Muscle of arm (tissue), 14 donors: ENCODE data around the gene ID1. TPM values are rescaled to one million over a fixed set of nuclear protein-coding genes. Genes with fewer than 3 reads are reported as not detected.

Source experiments
- DNase-seq: peaks from one replicate; pipeline ENCODE4 v3.0.0-alpha.2; 2013
- long read RNA-seq, 11 donors: transcript quantifications; one replicate each; lab custom pipeline, GENCODE V29; 2026
- polyA plus RNA-seq, 12 donors: library from polyadenylated mRNA; unstranded; fragments of 120-200 nt; gene quantifications; one replicate each; pipeline ENCODE4 v1.2.1, GENCODE V29; 2013; ENCODE audit not compliant: insufficient read length in 12 of 12

ID1 gene
- polyA plus RNA-seq = 10 to 100 TPM in 11 of 12 donors, not detected in 1; 14.1 to 44.6 (median 29.6) TPM
- long read RNA-seq, donor 1, transcript ID1-202 (2 exons, 994 nt) = minor isoform, 90 of 256 reads
- long read RNA-seq, donor 1, transcript ID1-201 (1 exons, 1,233 nt) = major isoform, 166 of 256 reads
- long read RNA-seq, donor 1, partial matches to known transcripts = 0 of 256 reads
- long read RNA-seq, donor 1, other reads (novel, unspliced or antisense) = 0 of 256 reads
- long read RNA-seq, donor 2, transcript ID1-202 (2 exons, 994 nt) = minor isoform, 24 of 68 reads
- long read RNA-seq, donor 2, transcript ID1-201 (1 exons, 1,233 nt) = major isoform, 44 of 68 reads
- long read RNA-seq, donor 2, partial matches to known transcripts = 0 of 68 reads
- long read RNA-seq, donor 2, other reads (novel, unspliced or antisense) = 0 of 68 reads
- long read RNA-seq, donor 3, transcript ID1-201 (1 exons, 1,233 nt) = major isoform, 22 of 34 reads
- long read RNA-seq, donor 3, transcript ID1-202 (2 exons, 994 nt) = minor isoform, 12 of 34 reads
- long read RNA-seq, donor 3, partial matches to known transcripts = 0 of 34 reads
- long read RNA-seq, donor 3, other reads (novel, unspliced or antisense) = 0 of 34 reads
- long read RNA-seq, donor 4, transcript ID1-202 (2 exons, 994 nt) = minor isoform, 7 of 21 reads
- long read RNA-seq, donor 4, transcript ID1-201 (1 exons, 1,233 nt) = major isoform, 14 of 21 reads
- long read RNA-seq, donor 4, partial matches to known transcripts = 0 of 21 reads
- long read RNA-seq, donor 4, other reads (novel, unspliced or antisense) = 0 of 21 reads
- long read RNA-seq, donor 5, transcript ID1-201 (1 exons, 1,233 nt) = minor isoform, 17 of 51 reads
- long read RNA-seq, donor 5, transcript ID1-202 (2 exons, 994 nt) = major isoform, 34 of 51 reads
- long read RNA-seq, donor 5, partial matches to known transcripts = 0 of 51 reads
- long read RNA-seq, donor 5, other reads (novel, unspliced or antisense) = 0 of 51 reads
- long read RNA-seq, donor 6, transcript ID1-202 (2 exons, 994 nt) = minor isoform, 9 of 34 reads
- long read RNA-seq, donor 6, transcript ID1-201 (1 exons, 1,233 nt) = major isoform, 25 of 34 reads
- long read RNA-seq, donor 6, partial matches to known transcripts = 0 of 34 reads
- long read RNA-seq, donor 6, other reads (novel, unspliced or antisense) = 0 of 34 reads
- long read RNA-seq, donor 7, transcript ID1-201 (1 exons, 1,233 nt) = minor isoform, 12 of 25 reads
- long read RNA-seq, donor 7, transcript ID1-202 (2 exons, 994 nt) = major isoform, 13 of 25 reads
- long read RNA-seq, donor 7, partial matches to known transcripts = 0 of 25 reads
- long read RNA-seq, donor 7, other reads (novel, unspliced or antisense) = 0 of 25 reads
- long read RNA-seq, donor 8, transcript ID1-202 (2 exons, 994 nt) = minor isoform, 11 of 23 reads
- long read RNA-seq, donor 8, transcript ID1-201 (1 exons, 1,233 nt) = major isoform, 12 of 23 reads
- long read RNA-seq, donor 8, partial matches to known transcripts = 0 of 23 reads
- long read RNA-seq, donor 8, other reads (novel, unspliced or antisense) = 0 of 23 reads
- long read RNA-seq, donor 9, transcript ID1-201 (1 exons, 1,233 nt) = minor isoform, 17 of 43 reads
- long read RNA-seq, donor 9, transcript ID1-202 (2 exons, 994 nt) = major isoform, 26 of 43 reads
- long read RNA-seq, donor 9, partial matches to known transcripts = 0 of 43 reads
- long read RNA-seq, donor 9, other reads (novel, unspliced or antisense) = 0 of 43 reads
- long read RNA-seq, donor 10, transcript ID1-201 (1 exons, 1,233 nt) = minor isoform, 12 of 26 reads
- long read RNA-seq, donor 10, transcript ID1-202 (2 exons, 994 nt) = major isoform, 14 of 26 reads
- long read RNA-seq, donor 10, partial matches to known transcripts = 0 of 26 reads
- long read RNA-seq, donor 10, other reads (novel, unspliced or antisense) = 0 of 26 reads
- long read RNA-seq, donor 11, transcript ID1-201 (1 exons, 1,233 nt) = major isoform, 45 of 71 reads
- long read RNA-seq, donor 11, transcript ID1-202 (2 exons, 994 nt) = minor isoform, 26 of 71 reads
- long read RNA-seq, donor 11, partial matches to known transcripts = 0 of 71 reads
- long read RNA-seq, donor 11, other reads (novel, unspliced or antisense) = 0 of 71 reads

GRCh38 chr20:31605031-31605901 is at the start of gene ID1:
Gene ID1 (plus strand): TSS chr20:31605289. CDS start chr20:31605388, 99 bp downstream.
- DNase-seq = peak; percentile 96

- no peak for DNase-seq
Observed at GRCh38 chr20:31559704-31560093, 45.4 kb upstream of the ID1 start.

DNA sequence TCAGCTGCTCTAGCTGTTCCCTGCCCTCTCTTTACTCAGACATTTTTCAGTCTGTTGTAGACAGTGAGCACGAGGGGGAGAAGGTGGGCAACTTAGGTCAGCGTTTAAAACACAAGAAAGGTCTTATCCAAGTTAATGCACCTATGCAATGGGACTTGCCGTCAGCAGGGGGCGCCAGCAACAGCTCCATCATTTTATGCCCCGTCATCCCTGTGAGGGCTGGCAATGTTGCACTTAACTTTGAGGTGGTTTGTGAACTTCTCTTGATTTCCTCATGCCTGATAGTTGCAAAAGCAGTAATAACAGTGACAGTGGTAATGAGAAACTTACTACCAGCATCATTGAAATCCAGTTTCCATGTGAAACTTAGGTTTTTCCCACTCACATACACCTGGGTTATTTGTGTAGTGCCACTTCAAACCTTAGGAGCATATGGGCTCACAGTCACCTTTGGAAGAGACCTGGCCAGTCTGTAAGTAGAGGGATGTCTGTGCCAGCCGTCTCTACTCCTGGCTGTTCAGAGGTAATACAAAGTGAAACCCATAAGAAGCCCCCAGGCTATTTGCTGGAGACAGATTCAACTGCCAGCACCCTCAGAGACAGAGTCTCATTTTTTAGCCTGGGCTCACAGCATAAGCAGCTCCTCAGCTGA is 44.9 kb upstream of the ID1 start:
- DNase-seq = no peak

GRCh38 chr20:31560746-31561598 is 44.1 kb upstream of the ID1 start:
- no peak for DNase-seq

- DNase-seq = no peak
Observed at GRCh38 chr20:31562241-31562640, 42.8 kb upstream of the ID1 start.

GRCh38 chr20:31564284-31564683 is 40.8 kb upstream of the ID1 start:
- DNase-seq = no peak

DNA sequence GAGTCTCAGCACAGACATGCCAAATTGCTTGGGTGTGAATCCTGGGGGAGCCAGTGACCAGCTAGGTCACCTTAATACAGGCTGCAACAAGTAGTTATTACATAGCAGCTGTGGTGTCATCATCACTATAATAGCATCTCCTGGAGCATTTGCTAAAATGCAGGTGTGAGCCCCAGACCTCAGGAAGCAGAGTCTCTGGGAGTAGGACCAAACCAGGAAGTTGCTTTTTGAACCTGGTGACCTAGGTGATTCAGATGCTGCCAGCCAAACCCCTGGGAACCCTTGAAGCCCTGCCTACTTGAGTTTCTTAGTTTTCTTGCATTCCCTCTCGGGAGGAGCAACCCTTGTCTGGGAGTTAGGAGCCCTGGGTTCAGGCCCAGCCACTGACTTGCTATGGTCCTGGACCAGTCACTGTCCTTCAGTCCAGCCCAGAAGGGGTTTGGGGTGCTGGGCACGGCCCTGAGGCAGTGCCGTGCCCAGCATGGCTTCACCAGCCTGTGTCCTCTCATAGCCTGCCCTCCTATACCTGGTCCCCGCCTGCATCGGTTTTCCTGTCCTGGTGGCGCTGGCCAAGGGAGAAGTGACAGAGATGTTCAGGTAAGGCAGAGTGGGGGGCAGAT is 39.3 kb upstream of the ID1 start:
- no peak for DNase-seq

DNA sequence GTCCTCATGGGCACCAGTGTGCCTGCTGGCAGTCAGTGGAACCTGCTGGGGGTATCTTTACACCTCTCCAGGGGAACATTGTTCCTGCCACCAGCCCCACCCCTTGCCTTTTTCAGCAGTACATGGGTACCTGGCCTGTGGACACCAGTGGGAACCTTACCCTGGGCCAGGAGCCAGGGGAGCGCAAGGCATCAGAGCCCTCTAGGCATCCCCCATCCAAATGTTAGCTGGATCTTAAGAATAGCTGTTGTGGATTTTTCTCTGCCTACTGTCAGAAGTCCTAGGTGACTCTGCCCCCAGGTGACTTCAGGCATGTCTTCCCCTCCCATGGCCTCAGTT is 38.8 kb upstream of the ID1 start:
- no peak for DNase-seq

DNA sequence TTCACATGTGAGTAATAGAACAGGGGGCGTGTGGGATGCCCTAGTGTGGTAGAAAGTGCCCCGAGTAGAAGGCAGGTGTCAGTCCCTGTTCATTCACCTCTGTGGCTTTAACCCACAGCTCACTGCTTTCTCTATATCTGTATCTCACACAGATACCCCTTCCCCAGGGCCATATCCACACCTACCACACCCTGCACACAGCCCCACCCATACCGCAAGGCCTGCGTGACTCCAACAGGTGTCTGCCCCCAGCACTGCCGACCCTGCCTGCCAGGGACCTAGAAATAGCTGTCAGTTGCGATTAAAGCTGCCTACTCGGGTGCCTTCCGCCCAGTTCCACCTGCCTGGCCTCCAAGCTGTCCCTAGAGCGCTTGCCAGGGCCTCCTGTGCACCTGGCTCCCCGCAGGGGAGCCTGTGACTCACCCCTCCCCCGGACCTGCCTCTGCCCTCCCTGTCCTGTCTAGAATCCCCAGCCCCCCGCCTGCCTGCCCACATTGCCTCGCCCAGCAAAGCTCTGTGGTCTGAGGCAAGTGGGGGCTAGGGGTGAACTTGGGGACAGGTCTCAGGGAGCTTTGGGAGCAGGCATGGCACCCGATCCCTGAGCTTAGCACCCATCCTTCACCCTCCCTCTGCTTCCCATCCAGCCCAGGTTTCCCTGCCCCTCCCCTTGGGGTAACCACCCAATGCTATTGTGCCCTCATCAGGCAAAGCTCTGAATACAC is 38.3 kb upstream of the ID1 start:
- DNase-seq = no peak

DNA sequence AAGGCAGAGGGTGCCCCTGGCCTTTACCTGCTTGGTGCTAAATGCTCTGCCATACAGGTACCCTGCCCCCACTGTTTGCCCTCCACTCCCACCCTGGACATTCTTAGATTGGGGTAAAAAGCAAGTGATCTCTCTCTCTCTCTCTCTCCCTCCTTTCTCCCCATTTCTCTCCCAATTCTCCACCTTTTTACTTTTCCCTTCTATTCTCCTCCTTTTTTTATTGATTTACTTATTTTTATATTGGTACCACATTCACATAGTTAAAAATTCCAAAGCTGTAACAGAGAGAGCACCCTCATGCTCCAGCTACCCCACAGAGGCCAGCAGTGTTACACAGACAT is 37.7 kb upstream of the ID1 start:
- DNase-seq = no peak

DNA sequence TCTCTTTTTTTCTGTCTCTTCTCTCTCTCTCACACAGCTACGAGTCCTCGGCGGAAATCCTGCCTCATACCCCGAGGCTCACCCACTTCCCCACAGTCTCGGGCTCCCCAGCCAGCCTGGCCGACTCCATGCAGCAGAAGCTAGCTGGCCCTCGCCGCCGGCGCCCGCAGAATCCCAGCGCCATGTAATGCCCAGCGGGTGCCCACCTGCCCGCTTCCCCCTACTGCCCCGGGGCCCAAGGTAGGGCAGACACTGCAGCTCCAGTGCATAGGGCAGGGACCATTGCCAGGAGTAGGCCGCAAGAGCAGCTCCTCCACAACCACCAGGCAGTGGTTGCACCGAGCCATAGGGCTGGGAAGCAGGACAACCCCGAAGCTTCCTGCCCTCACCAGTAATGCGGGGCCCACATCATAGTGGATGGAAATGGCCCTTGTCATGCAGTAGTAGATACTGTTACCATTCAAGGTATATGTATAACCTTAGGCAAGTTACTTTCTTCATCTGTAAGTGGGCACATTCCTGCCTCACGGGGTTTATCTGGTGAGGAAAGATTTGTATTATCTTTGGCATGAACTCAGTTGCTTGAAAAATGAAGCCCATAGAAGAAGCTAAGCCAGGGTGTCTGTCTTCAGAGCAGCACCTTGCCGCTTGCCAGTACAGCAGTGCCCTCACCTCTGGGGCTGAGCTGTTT is 36.9 kb upstream of the ID1 start:
- DNase-seq = no peak

GRCh38 chr20:31568773-31569162 is 36.3 kb upstream of the ID1 start:
- DNase-seq = no peak

GRCh38 chr20:31569163-31570020 is 35.7 kb upstream of the ID1 start:
- no peak for DNase-seq

GRCh38 chr20:31570021-31570463 is 35.0 kb upstream of the ID1 start:
- no peak for DNase-seq
